NCI-H524 (cell line): Measurements from ENCODE around the gene CASKIN1.

ENCODE experiments used
- DNase-seq, 2 experiments: peaks; one replicate each; lab custom pipeline; 2025; lab: John Stamatoyannopoulos, UW

Gene CASKIN1

DNA sequence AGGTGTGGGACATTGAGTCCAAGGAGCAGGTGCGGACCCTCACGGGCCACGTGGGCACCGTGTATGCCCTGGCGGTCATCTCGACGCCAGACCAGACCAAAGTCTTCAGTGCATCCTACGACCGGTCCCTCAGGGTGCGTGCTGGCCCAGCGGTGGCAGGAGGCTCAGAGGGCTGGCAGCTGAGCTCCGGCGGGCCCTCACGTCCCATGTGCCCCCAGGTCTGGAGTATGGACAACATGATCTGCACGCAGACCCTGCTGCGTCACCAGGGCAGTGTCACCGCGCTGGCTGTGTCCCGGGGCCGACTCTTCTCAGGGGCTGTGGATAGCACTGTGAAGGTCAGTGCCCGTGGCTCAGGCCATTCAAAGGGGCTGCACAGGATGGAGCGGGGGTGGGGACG lies 20.4 kb downstream of the CASKIN1 start:
- no peak for DNase-seq

DNA sequence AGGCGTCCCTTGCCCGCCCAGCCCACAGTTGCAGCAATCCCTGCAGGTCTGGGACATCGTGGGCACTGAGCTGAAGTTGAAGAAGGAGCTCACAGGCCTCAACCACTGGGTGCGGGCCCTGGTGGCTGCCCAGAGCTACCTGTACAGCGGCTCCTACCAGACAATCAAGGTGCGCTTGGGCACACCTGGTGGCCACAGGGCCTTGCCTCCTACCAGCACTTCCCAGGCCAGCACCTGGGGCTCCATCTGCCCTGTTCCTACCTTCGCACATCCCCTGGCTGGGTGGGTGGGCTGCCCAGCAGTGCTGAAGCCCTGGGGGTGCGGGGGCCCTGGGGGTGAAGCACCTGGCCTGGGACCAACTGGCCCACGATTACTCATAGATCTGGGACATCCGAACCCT lies 21.0 kb downstream of the CASKIN1 start:
- DNase-seq, result no peak

DNA sequence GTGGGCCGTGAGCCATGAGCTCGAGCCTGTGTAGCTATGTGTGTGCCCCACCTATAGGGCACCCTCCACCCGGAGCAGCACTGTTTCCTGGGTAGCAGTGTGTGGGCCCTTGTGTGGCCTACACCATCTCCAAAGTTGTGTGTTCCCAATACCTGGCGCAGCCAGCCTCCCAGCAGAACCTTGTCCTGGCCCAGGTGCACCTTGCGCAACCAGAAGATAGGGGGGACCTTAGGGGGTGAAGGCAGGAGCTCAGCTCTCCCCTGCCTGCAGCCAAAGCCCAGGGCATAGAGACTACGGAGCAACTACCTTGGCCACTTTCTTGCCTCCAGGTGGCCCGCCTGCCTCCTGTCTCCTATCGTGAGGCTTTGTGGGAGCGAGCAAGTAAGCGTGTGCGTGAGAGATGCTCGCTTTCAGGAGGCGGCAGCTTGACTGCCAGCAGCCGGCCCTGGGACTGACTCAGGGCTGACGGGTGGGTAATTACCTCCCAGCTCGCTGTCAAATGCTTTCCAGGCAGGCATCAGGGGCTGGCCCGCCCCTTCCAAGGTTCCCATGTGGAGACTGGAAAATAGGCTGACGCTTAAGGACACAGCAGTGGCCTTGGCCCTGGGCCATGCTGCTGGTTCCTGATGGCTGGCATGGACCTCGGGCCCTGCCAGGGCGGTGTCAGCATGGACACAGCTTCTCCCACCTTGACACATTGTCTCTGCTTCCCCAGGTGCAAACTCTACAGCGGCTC lies 21.8 kb downstream of the CASKIN1 start:
- no peak for DNase-seq

DNA sequence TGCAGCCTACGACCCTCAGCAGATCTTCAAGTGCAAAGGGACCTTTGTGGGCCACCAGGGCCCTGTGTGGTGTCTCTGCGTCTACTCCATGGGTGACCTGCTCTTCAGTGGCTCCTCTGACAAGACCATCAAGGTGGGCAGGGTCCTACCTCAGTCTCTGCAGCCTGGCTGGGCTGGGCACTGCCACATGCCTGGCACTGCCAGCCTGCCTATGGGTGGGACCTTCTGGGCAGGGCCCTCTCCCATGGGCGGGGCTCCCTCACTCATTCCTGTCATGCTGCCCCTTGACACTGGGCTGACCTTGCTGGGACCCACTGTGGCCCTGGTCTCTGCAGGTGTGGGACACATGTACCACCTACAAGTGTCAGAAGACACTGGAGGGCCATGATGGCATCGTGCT lies 22.5 kb downstream of the CASKIN1 start:
- no peak for DNase-seq

DNA sequence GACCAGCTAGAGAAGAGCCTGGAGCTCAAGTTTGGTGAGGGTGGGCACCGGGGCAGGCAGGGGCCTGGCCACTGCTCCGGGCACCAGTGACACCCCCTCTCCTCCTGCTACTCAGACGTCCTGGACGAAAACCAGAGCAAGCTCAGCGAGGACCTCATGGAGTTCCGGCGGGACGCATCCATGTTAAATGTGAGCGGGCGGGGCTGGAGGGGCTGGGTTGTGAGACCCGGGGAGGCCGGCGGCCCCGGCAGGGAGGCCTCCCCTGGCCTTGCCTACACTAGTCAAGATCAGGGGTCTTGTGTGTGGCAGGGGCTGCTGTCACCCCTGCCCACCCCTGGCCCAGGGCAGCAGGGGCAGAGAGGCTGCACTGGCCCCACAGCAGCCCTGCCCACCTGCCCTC lies 23.0 kb downstream of the CASKIN1 start:
- DNase-seq, result no peak

DNA sequence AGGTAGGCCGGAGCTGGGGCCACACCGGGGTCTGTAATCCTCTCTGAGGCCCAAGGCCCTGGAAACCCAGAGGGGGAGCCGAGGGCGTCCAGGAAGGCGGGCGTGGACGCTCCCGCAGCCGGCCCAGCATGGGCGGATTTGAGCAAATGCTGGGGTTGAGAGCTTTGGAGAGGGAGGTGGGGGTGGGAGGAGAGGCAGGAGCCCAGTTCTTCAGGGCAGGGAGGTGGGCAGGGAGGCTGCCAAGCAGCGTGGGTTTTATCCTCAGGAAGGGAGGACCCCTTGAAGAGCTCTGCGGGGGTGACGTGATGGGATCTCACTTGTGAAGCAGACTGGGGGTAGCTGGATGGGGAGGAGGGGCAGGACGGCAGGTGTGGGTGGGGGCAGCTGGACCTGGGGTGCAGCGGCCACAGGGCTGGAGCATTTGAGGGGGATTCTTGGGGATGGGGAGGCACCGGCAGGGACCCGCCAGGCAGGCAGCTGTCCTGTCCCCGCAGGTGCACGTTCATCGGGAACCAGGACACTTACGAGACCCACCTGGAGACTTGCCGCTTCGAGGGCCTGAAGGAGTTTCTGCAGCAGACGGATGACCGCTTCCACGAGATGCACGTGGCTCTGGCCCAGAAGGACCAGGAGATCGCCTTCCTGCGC lies 23.6 kb downstream of the CASKIN1 start:
- DNase-seq, result no peak

DNA sequence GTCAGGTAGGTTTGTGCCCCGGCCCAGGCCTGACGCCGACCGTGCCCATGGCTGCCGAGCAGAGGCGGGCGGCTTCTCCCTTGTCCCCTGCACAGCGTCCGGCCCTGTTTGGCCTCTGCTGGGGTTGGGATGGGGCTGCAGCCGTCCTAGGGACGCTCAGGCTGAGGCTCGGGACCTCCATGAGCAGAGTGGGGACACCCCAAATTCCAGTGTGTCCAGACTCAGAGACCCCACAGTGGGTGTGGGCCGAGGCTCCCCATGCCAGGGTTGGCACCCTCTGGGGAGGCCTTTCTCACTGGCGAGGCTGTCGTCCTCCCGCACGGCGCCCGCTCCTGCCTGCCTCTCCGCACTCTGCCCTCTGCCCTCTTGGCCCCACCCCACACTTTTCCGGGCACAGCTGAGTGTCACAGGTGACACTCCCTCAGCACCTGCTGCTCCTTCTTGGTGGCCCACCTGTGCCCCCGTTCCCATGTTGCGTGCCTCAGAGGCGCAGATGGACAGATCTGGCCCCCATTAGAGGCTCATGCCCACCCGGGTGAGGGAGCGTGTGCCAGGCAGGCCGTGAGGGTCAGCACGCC lies 24.7 kb downstream of the CASKIN1 start:
- DNase-seq, result no peak

DNA sequence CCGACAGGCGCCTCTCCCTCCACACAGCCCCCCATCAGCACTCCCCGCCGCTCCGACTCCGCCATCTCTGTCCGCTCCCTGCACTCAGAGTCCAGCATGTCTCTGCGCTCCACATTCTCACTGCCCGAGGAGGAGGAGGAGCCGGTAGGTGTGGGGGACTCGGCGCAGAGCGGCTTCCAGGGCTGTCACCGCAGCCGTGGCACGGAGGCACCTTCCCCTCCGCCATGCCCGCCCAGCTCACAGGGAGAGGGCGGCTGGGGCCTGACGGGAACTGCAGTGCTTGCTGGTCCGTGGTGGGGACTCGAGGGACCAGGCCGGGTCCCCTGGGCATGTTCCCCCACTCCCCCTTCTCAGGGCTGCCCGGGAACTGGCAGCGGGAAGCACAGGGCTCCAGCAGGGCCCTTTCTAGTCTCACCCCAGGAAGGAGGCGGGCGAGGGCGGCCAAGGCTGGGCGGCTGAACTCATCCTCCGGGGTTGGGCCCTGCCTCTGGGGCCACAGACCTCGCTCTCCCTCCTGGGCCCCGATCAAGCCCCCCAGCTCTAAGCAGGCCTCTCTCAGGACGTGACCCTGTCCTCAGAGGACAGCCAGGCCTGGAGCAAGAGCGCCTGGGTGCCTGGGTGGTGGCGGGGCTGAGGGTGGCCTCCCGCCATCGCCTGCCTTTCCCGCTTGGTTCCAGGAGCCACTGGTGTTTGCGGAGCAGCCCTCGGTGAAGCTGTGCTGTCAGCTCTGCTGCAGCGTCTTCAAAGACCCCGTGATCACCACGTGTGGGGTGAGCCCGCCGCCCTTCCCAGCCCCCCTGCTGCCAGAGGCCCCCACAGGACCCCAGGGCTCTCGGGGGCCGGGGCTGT lies 25.6 kb downstream of the CASKIN1 start:
- DNase-seq, result no peak

DNA sequence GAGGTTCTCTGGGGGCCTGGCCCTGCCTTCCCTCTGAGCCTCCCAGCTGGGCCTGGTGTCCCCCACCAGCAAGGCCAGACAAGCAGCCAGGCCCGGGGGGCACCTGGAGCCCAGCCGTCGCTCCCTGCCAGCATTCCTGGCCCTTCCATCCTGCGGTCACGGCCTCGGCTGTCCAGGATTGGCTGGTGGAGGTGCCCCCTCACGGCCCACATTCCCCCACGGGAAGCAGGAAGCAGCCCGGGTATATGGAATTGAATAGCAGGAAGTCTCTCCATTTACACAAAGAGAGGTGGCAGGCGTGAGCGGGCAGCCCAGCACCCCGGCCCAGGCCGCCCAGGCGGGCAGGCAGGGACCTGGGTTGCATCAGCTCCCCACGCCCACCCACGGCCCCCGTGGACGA lies 26.3 kb downstream of the CASKIN1 start:
- no peak for DNase-seq

DNA sequence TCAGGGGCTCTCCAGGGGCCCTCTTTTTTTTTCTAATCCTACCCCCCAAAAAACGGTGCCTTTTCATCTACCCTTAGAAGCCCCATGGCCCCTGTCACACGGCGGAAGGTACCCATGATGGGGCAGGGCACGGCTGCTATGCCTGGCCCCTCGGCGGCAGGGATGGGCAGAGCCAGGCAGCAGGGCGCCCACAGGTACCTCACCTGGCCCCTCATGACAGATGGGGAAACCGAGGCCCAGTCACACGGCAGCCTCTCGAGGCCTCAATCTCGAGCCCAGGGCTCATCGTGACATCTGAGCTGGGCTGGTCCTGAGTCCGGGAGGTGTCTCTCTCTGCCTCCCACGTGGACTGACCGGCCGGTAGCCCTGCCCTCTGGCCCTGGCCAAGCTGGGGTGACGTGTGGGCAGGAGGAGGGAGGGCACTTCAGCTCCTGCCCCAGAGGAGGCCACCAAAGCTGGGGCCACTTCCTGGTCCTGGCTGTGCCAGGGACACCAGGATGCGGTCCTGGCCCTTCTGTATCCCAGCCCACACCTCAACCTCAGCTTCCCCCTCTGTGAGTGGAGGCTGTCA lies 29.3 kb downstream of the CASKIN1 start:
- no peak for DNase-seq

DNA sequence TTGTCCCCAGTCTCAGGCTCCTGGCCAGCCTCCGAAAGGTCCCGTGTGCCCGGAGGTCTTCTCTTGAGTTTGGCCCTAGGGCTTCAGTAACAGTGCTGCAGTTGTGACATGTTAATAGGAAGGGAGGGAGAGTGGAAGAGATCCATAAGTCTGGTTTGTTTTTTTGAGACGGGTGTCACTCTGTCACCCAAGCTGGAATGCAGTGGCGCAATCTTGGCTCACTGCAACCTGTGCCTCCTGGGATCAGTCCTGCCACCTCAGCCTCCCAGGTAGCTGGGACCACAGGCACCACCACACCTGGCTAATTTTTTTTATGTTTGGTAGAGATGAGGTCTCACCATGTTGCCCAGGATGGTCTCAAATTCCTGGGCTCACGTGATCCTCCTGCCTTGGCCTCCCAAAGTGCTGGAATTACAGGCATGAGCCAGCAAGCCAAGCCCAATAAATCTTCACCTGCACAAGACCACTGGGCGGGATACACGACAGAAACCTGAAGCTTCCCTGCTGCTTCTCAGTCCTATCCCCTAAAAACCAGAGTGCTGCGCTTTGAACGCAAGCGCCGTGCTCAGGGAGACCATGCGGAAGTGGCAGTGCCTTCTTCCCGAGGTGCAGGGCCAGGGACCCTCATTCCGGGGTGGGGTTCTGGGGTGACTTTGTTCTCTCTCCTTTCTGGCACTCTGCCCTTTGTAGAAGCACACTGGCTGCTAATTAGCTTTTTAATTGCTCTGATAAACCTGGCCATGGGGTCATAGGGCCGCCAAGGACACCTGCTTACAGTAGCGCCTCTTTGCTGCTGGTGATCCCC lies 29.9 kb downstream of the CASKIN1 start:
- no peak for DNase-seq

DNA sequence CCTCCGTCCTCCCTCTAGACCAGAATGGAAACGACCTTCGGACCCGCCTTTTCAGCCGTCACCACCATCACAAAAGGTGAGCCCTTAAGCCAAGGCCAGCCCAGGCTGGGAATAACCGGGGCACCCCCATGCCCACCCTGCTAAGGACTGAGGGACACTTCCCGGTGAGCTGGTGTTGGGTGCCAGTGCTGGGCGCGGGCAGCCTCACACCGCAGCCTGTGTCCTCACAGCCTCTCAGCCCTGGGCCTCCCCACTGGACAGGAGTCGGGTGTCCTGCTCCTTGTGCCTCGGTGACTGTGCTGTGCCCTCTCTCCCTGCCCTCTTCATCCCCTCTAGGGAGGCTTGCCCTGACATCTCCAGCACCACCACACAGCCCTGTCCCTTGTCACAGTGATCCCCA lies 30.5 kb downstream of the CASKIN1 start:
- DNase-seq, result no peak

DNA sequence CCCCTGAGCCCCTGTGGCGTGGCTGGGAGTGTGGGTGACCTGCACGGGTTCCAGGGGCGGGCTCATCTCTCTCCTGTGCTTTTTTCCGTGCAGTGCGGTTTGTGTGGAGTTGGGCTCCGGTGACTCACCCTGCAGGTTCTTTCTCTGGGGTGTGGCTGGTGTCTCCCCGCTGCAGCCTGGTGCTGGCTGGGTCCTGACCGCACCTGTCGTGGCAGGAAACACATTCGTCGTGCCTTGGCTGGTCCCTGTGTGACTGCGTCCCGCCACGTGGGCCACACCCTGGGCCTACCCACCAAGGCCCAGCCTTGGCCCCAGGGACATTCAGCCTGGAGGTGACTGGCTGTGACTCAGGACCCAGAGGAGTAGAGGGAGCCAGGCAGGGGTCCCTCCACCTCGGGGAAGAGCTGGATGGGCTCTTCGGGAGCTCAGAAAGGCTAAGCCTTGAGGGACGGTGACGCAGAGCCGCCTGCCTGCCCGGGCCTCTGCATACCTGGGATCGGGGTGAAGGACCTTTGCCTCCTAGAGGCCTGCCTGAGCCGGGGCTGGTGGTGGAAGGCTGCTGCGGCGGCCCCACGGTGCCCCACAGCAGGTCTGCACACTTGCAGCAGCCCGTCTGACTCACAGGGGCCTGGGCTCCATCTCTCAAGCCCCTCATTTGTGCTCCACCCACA lies 33.1 kb downstream of the CASKIN1 start:
- no peak for DNase-seq

DNA sequence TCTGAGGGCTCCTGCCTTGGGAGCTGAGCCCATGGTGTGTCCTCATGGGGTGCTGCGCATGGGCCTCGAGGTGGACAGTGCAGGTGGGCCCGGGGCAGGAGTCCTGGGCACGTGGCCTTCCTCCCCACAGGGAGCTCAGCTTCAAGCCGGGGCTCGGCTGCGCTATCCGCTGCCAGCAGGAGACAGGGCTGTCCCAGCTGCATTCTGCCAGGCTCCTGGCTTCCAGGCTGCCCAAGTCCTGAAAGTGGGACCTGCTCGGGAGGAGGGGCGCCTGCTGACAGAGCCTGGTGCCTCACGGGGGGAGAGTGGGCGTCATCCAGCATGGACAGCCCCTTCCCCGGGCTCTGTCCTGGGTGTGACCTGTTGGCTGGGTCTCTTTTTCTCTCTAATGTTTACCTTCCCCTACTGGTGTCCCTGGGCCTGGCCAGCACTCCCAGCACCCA lies 33.7 kb downstream of the CASKIN1 start:
- no peak for DNase-seq

DNA sequence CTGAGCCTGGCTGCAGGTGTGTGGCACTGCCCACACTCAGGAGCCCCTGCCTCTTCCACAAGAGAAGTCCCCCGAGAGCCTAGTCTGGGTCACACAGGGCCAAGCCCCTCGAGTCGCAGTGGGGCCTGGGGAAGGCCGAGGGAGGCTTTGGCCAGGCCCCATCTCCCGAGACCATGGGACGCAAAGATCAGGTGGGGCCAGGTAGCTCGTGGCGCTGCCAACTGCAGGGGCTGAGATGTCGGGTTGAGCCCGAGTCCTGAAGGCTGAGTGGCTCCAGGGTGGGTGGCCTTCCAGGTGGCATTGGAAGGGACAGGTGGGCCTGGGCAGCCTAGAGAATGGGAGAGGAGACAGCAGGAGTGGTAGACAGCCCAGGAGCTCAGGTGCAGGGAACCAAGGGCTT lies 34.5 kb downstream of the CASKIN1 start:
- DNase-seq, result no peak

DNA sequence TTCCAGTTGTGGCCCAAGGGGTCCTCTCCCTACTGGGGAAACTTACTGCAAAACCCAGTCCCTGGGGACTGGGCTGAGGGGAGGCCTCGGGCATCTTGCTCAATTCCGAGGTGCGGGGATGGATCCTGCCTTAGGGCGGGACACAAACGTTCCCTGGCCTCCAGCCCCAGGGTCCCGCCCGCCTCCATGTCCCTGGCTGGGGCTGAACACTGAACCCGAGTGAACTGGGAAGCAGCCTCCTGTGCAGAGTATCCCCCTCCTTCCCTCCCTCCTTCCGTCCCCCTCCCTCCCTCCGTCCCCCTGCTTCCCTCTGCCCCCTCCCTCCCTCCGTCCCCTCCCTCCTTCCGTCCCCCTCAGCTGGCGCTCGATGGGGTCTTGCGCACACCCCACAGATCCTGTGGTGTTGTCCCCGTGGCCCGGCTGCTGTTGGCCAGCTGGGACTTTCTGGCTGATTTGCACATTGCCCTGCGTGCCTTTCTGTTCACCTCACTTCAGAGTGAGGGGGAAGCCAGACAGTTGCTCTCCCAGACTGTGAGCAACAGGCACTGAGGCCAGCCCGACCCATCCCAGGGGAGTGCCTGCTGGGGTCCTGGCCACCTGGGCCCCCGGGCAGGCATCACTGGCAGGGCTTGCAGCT lies 35.4 kb downstream of the CASKIN1 start:
- no peak for DNase-seq

DNA sequence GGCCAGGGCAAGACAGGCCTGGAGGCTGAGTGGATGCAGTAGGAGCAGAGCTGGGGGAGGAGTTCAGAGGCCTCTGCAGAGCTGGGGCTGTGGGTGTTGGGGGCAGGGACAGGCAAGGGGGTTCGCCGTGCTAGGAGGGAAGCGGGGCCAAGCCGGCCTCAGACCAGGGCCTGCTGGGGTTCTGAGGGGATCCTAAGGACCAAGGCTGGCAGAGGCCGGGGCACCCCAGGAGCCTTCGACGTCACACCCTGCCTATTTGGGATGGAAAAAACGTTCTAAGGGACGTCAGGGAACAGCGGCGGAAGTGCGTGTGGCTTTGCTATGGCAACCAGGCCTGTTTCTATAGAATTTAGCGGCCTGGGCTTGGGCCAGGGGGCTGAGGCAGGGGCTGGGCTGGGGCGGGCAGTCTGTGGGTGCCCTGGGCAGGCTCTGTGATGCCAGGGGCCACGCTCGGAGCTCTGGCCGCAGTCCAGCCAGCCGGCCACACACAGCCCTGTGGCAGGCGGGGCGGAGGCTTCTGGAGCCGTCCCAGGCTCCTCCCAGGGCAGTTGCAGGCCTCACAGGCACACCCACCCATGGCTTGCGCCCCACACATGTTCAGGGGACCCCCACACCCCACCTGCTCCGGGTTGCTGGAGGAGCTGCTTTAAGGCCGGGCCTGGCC lies 37.1 kb downstream of the CASKIN1 start:
- no peak for DNase-seq

DNA sequence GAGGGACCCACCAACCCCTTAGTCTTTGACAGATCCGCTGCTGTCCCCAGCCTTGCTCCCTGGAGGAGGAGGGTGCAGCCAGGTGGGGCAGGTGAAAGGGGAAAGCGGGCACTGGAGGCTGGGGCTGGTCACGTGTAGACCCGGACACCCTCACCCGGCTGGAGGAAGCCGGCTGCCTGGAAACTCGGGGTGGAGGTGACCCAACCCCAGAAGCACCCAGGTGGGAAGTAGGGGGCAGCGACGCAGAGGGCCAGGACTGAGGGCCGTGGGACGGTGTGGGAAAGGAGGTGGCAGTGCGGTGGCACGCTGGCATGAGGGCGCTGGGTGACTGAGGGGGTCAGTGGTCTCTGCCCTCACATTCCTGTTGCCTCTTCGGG lies 38.2 kb downstream of the CASKIN1 start:
- no peak for DNase-seq

DNA sequence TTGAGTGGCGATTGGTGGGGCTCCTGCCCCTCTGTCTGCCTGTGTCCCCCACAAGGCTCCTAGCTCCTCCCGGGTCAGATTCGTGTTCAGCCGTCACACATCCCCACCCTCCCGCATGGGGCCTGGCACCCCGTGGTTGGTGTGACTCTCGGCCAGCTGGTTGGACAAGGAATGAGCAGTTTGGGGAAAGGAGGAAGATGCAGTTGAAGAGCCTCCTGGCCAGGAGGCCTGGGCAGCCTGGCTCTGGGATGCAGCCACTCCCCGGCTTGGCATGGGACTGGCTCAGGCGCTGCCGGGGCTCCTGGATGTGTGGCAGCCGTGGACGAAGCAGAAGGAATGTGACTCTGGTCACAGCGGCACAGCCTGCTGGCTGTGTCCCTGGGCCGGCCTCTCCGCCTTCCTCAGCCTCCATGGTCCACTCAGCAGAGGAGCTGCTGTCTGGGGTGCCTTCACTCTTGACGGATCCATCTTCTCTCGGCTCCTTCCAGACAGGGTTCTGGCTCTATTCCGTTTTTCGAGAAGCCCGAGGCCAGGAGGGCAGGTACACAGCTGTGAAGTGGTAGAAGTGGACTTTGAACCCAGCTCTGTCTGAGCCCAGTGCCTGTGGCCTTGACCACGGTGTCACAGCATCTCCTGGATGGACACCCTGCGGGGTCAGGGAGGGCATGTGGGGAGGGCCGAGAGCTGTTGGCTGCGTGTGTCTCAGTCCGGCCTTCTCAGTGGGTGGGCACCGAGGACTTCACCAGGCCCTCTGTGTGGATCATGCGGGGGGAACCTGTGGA lies 38.7 kb downstream of the CASKIN1 start:
- no peak for DNase-seq
